ENCODE data around the gene CTCF. TPM values are rescaled to one million over a fixed set of nuclear protein-coding genes. Genes with fewer than 3 reads are reported as not detected.

The CTCF gene
- total RNA-seq, 1 experiment from 2014 or later: 41.3 TPM

DNA sequence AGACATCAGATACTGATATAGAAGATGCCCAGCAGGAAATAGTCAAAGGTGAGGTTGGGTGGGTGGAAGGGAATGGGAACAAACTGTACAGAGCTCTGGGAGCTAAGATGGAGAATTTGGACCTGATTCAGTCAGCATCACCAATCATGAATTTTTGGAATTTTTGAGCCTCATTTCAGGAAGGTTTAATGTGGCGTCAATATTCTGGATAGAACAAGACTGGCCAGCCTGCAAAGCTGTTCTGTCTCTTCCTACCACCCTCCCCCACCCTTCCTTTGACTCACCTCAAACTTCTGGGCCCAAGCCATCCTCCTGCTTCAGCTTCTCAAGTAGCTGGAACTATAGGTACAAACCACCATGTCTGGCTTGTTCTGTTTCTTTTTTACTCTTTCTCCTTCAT, 32.6 kb downstream of the CTCF start:
- DNase-seq (ENCODE audit: low spot score): no peak

- no peak for DNase-seq (ENCODE audit: low spot score)
Measured at GRCh38 chr16:67598527-67598926, 36.2 kb downstream of the CTCF start.

- DNase-seq (ENCODE audit: low spot score): no peak
Measured at GRCh38 chr16:67605641-67606040, 43.3 kb downstream of the CTCF start.

DNA sequence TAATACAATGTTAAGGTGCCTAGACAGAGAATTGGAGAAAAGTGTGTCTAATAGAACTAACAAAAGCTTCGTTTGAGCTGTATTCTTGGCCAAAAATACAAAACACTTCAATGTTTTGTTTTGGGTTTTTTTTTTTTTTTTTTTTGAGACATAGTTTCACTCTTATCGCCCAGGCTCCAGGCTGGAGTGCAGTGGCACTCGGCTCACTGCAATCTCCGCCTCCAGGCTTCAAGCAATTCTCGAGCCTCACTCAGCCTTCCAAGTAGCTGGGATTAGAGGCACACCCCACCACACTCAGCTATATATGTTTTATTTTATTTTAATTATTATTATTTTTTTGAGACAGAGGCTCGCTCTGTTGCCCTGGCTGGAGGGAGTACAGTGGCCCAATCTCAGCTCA, 44.3 kb downstream of the CTCF start:
- no peak for DNase-seq (ENCODE audit: low spot score)

DNA sequence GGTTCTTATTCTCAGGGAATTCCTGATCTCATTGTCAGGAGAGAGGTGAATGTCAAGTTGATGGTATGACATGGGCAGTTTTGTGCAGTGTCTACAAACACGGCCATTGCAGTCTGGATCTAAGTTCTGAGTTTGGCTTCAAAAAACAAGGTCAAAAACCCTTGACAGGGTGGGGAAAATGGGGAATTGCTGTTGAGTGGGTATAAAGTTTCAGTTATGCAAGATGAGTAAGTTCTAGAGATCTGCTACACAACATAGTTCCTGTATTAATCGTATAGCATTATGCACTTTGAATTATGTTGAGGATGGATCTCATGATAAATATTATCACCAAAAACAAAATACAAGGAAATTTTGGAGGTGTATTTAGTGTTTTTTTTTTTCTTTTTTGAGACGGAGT, 46.0 kb downstream of the CTCF start:
- no peak for DNase-seq (ENCODE audit: low spot score)

DNA sequence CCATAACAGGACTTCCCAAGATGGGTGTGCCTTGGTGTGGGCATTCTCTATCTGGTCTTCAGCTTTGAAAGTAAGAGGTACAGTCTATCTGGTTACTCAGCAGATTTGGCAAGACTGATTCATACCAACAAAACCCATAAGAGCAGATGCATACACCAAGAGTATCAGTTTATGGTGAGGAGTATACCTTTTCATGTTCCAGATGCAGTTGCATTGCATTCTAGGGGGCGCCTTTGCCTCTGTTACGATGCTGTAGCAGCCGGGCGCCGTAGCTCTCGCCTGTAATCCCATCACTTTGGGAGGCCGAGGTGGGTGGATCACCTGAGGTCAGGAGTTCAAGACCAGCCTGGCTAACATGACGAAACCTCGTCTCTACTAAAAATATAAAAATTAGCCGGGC, 51.5 kb downstream of the CTCF start:
- DNase-seq (ENCODE audit: low spot score): no peak

DNA sequence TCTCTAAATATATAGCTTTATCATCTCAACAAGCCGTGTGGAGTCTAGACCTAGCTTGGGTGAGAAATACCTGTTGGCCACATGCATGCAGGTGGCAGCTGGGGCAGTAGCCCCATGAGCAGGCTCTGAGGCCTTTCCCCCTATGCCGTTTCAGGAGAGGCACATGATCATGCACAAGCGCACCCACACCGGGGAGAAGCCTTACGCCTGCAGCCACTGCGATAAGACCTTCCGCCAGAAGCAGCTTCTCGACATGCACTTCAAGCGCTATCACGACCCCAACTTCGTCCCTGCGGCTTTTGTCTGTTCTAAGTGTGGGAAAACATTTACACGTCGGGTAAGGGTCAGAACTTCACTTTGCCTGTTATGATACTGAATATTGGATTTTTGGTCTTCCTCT, 65.9 kb downstream of the CTCF start:
- no peak for DNase-seq (ENCODE audit: low spot score)

DNA sequence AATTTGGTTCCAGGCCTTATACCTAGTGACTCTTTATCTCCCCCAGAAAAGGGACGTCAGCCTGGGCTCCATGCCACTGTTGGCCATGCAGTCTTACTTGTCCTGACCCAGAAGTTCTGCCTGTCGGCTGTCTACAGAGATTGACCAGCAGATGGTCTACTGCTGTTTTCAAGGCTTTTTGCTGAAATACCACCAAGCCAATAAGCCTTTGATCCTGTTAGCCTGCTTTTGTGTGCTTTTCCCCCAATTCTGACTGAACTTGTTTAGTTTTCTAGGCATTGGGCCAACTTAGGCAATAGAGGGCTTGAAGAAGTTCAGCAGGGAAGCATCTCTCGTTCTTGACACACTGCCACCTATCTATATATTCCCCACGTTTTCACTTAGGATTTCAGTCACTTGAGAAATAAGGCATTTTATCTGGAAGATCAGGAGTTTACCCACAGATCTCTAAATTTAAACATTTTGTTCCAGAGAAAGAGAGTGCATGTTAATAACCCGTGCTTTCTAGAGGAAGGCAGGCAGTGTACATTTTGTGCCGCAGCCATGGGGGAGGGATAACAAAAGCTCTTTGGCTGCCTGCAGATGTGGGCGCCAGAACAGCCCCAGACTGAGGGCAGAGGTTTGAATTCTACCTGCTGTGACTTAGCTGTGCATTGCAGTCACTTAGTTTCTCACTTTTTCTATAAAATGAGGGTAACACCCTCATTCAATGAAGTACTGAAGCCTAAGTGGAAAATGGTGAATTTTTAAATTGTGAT, 70.3 kb downstream of the CTCF start:
- no peak for DNase-seq (ENCODE audit: low spot score)

DNA sequence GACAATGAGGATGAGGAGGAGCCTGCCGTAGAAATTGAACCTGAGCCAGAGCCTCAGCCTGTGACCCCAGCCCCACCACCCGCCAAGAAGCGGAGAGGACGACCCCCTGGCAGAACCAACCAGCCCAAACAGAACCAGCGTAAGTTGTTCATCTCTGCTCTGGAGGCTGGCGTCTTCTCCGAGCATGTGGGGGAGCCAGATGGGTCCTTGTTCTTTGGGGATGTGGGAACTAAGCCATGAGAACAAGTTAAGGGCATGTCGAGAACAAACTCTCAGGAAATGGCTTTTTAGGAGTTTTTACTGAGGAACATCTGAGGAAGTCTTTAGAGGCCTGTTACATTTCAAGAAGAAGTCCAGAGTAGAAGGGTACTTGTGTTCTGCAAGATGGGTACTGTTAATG, 74.4 kb downstream of the CTCF start:
- DNase-seq (ENCODE audit: low spot score): no peak

DNA sequence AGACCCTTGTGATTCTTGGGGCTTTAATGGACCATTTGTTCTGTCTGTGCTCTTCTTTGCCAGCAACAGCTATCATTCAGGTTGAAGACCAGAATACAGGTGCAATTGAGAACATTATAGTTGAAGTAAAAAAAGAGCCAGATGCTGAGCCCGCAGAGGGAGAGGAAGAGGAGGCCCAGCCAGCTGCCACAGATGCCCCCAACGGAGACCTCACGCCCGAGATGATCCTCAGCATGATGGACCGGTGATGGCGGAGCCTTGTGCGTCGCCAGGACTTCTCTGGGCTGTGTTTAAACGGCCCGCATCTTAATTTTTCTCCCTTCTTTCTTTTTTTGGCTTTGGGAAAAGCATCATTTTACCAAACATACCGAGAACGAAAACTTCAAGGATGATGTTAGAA, 75.3 kb downstream of the CTCF start:
- no peak for DNase-seq (ENCODE audit: low spot score)

DNA sequence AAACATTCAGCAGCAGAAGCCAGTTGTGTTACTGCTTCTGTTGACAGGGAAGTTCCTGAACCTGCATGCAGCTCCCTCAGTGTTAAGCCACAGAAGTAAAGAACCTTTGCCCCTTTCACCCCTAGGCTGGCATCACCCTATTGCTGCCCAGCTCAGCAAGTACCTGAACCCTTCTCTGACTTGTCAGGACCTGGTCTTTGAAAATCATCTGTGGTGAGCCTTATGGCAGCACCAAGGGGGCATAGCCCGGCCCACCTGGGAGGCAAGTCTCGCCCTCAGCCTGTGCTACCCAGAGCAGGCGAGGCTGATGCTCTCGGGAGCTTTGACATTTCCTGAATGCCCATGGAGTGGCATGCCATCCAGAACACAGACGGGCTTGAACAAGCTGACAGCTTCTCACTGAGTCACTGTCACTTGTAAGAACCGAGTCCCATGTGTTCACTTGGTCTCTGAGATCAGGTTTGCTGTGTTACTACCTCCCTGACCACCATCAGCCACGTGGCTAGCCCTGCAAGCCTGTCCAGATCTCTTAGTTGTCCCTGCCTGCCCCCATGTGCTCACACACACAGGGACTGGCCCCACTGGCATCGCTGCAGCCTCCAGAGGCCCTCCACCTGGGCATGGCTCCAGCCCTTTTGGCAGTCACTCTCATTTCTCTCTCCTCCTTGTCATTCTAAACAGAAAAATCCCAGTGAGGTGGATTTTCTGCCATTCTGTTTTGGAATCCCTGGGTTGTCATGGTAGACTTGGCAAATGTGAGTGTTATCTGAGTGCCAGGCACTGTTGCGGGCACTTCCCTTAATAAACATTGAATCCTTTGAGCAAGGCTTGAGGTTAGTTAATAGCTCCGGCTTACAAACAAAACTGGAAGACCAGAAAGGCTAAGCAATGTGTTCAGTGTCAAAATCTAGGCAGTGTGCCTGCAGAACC, 79.7 kb downstream of the CTCF start:
- DNase-seq (ENCODE audit: low spot score): peak; percentile 93

GRCh38 chr16:67644038-67644437, 81.7 kb downstream of the CTCF start:
- no peak for DNase-seq (ENCODE audit: low spot score)

GRCh38 chr16:67645397-67646121, 83.2 kb downstream of the CTCF start:
- DNase-seq (ENCODE audit: low spot score): no peak

- no peak for DNase-seq (ENCODE audit: low spot score)
Measured at GRCh38 chr16:67647111-67647651, 84.9 kb downstream of the CTCF start.

- no peak for DNase-seq (ENCODE audit: low spot score)
Measured at GRCh38 chr16:67647681-67648080, 85.4 kb downstream of the CTCF start.

DNA sequence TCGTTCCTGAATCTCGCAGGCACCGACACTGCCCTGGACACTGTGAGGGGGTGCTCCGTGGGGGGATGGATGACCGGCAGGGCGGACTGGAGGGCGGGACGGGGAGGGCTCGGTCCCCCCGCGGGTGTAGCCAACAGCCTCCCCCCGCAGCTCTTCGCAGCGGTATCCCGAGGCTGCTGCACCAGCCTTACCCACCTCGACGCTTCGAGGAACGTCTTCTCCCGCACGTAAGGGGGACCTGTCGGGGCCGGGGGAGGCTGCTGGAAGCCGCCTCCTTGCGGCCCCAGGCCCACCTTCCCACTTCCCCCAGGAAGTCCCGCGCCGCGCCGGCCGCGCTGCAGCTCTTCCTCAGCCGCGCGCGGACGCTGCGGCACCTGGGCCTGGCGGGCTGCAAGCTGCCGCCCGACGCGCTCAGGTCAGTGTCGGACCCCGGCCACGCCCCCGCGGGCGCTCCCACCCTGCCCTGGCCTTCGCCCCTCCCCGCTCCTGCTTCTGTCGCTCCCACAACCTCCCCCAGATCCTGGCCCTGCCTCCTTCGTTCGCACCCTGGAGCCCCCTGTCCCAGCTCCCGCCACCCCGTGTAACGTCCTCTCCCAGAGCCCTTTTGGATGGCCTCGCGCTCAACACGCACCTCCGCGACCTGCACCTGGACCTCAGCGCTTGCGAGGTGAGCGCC, 85.9 kb downstream of the CTCF start:
- no peak for DNase-seq (ENCODE audit: low spot score)

DNA sequence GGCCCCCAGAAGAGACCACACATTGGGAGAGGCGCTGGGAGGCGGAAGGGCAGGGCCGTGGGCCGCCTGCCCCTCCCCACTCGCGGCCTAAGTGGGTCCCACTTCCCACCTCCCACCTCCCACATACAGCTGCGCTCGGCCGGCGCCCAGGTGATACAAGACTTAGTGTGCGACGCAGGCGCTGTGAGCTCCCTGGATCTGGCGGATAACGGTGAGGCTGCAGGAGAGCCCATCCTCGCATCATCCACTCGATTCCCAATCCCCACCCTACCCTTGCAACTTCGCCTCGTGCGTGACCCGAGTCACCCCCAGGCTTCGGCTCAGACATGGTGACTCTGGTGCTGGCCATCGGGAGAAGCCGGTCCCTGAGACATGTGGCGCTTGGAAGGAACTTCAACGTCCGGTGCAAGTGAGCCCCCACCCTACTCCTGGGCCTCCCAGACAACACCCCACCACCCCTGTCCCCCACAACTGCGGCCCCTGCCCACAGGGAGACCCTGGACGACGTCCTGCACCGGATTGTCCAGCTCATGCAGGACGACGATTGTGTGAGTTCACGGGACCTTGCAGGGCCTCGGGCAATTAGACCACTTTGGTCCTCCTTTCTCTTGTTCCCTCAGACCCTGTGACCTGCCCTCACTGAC, 86.6 kb downstream of the CTCF start:
- DNase-seq (ENCODE audit: low spot score): no peak

GRCh38 chr16:67649494-67649931, 87.2 kb downstream of the CTCF start:
- no peak for DNase-seq (ENCODE audit: low spot score)

DNA sequence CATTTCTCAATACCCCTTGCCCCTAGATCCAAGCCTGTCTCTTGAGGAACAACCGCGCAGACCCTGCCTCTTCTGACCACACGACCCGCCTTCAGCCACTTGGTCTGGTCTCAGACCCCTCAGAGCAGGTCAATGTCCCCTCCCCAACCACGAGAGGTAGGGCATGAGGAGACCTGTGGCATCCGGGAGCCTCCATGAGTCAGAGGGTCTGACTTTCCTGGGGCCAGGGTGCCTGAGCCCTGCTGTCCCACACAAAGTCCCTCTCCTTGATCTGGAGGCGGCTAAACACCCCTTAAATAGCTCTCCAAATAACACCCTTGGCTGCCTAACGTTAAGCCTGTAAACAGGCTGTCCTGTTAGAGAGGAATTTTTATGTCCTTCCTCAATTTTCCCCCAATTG, 87.7 kb downstream of the CTCF start:
- no peak for DNase-seq (ENCODE audit: low spot score)

GRCh38 chr16:67651039-67651438, 88.7 kb downstream of the CTCF start:
- no peak for DNase-seq (ENCODE audit: low spot score)

- DNase-seq (ENCODE audit: low spot score): no peak
Measured at GRCh38 chr16:67651847-67652246, 89.5 kb downstream of the CTCF start.
